ENCODE measurements around the gene EXOC3. TPM values are rescaled to one million over a fixed set of nuclear protein-coding genes. Genes with fewer than 3 reads are reported as not detected.
"Not testable (repeated sequence)": the region's sequence is repeated elsewhere in the genome, so short reads cannot be mapped to it uniquely, and the experiment has no call there.

EXOC3 gene
- total RNA-seq, 1 donor from 2014 or later, result 73.5 TPM

- H3K27ac Mint-ChIP-seq, result no peak overlapping the region
- no peak for TF ChIP-seq CTCF (IDR thresholded peaks at IDR 0.05; ENCODE audit: unreplicated experiment)
- H3K4me1 Mint-ChIP-seq, result peaks cover 39% of the 10 kb centered on the region
- H3K36me3 Mint-ChIP-seq, result peaks cover 1% of the 10 kb centered on the region
- no peak overlapping the region for H3K4me3 Mint-ChIP-seq
- no peaks in the 10 kb centered on the region for H3K27me3 Mint-ChIP-seq (ENCODE audit: low read depth)
- peaks cover 4% of the 10 kb centered on the region for H3K9me3 Mint-ChIP-seq
- DNase-seq (ENCODE audit: low spot score in 2 of 2, unreplicated experiment in 2 of 2), result no peak
These were observed 31.2 kb upstream of the EXOC3 start for GRCh38 chr5:411728-412127.

- H3K36me3 Mint-ChIP-seq, H3K4me3 Mint-ChIP-seq: not testable (repeated sequence)
- peaks cover 41% of the 10 kb centered on the region for H3K4me1 Mint-ChIP-seq
These were observed 27.7 kb upstream of the EXOC3 start for GRCh38 chr5:414991-415927.

GRCh38 chr5:415928-416635 lies 26.9 kb upstream of the EXOC3 start:
- Mint-ChIP-seq H3K27ac (peak overlapping the region; percentile 93), H3K36me3 (no peaks in the 10 kb centered on the region), H3K4me1 (peaks cover 42% of the 10 kb centered on the region), H3K4me3 (no peak overlapping the region), H3K9me3 (peaks cover 1% of the 10 kb centered on the region), H3K27me3 (ENCODE audit: low read depth) (no peaks in the 10 kb centered on the region)
- no peak for TF ChIP-seq CTCF (IDR thresholded peaks at IDR 0.05; ENCODE audit: unreplicated experiment)
- no peak for DNase-seq (ENCODE audit: low spot score in 2 of 2, unreplicated experiment in 2 of 2)

More at GRCh38 chr5:414991-415927, 27.7 kb upstream of the EXOC3 start:
- H3K27me3 Mint-ChIP-seq (ENCODE audit: low read depth); H3K9me3 Mint-ChIP-seq: not testable (repeated sequence)
- DNase-seq (ENCODE audit: low spot score in 2 of 2, unreplicated experiment in 2 of 2), result peak in 1 of 2 experiments; percentile 70
- peak overlapping the region; percentile 93 for H3K27ac Mint-ChIP-seq

- Mint-ChIP-seq H3K4me3 (no peak overlapping the region), H3K36me3 (no peaks in the 10 kb centered on the region), H3K27ac (no peak overlapping the region), H3K4me1 (peaks cover 42% of the 10 kb centered on the region), H3K27me3 (ENCODE audit: low read depth) (no peaks in the 10 kb centered on the region), H3K9me3 (no peaks in the 10 kb centered on the region)
- no peak for TF ChIP-seq CTCF (IDR thresholded peaks at IDR 0.05; ENCODE audit: unreplicated experiment)
- no peak for DNase-seq (ENCODE audit: low spot score in 2 of 2, unreplicated experiment in 2 of 2)
These were observed 26.4 kb upstream of the EXOC3 start for GRCh38 chr5:416636-416960.

GRCh38 chr5:417301-418161 lies 25.4 kb upstream of the EXOC3 start:
- DNase-seq (ENCODE audit: low spot score in 2 of 2, unreplicated experiment in 2 of 2), result no peak
- Mint-ChIP-seq H3K27me3 (ENCODE audit: low read depth) (no peaks in the 10 kb centered on the region), H3K9me3 (no peaks in the 10 kb centered on the region), H3K27ac (no peak overlapping the region), H3K4me1 (peaks cover 36% of the 10 kb centered on the region), H3K36me3 (no peaks in the 10 kb centered on the region), H3K4me3 (no peak overlapping the region)
- no peak for TF ChIP-seq CTCF (IDR thresholded peaks at IDR 0.05; ENCODE audit: unreplicated experiment)

Data from mesothelial cell of epicardium (in vitro differentiated cells).